B cell (primary cell): ENCODE measurements around the gene ASTN2.

Experiments used
- CTCF ChIP-seq: fragments of 200-600 bp; IDR thresholded peaks from one replicate; pipeline ENCODE4 v1.8.0; 2022; ENCODE audit warnings: antibody characterized with exemption, mild to moderate bottlenecking
- EZH2 ChIP-seq: IDR thresholded peaks from 2 replicates; pipeline ENCODE4 v1.6.1; 2012; ENCODE audit warnings: borderline replicate concordance, low read depth, mild to moderate bottlenecking, moderate library complexity, low read length; ENCODE audit not compliant: insufficient read depth, poor library complexity, severe bottlenecking

- TF ChIP-seq CTCF (no peak), EZH2 (no peak)
These were observed 386.6 kb downstream of the ASTN2 start for GRCh38 chr9:117028103-117028858.
